SK-N-SH (cell line): ENCODE measurements around the gene LCE1C. TPM values are rescaled to one million over a fixed set of nuclear protein-coding genes. Genes with fewer than 3 reads are reported as not detected.

ENCODE experiments used
- CTCF ChIA-PET: fragments of 300-600, 350-600 bp; formaldehyde crosslinking; extraction: SDS; loops from one replicate; lab custom pipeline; 2021; lab: Yijun Ruan, JAX
- POLR2A ChIA-PET: fragments of 350-600 bp; sonication (Branson Sonifier 250); formaldehyde crosslinking; extraction: SDS; loops from one replicate; lab custom pipeline; 2020; ENCODE audit warnings: antibody characterized with exemption, inconsistent platforms; lab: Yijun Ruan, JAX
- DNase-seq: peaks from one replicate; pipeline ENCODE4 v3.0.0; 2012
- H2AFZ ChIP-seq: fragments of 200-600 bp; sonication (generic); 2 replicates; pipeline ENCODE4 v1.8.1; 2016; ENCODE audit warnings: antibody characterized with exemption, mild to moderate bottlenecking, low read depth
- H3F3A ChIP-seq: fragments of 200-600 bp; sonication (generic); replicated peaks from 2 replicates; pipeline ENCODE3; 2016; ENCODE audit warnings: antibody characterized with exemption, mild to moderate bottlenecking; ENCODE audit not compliant: insufficient read depth
- H3K27ac ChIP-seq, 2 experiments: fragments of 200-500 bp in 1 of 2; fragments of 200-600 bp in 1 of 2; sonication (Bioruptor generic) in 1 of 2; sonication (generic), shearing (Covaris generic) in 1 of 2; 2 replicates each; pipeline versions ENCODE4 v1.5.1 to v1.6.1; 2014 to 2016; ENCODE audit warnings: low read depth in 2 of 2, inconsistent platforms in 1 of 2, low read length in 1 of 2, mild to moderate bottlenecking in 1 of 2, mixed read lengths in 1 of 2
- H3K27me3 ChIP-seq: fragments of 200-600 bp; sonication (generic), shearing (Covaris generic); 2 replicates; pipeline ENCODE4 v1.6.1; 2016; ENCODE audit warnings: mixed run types; ENCODE audit not compliant: insufficient read depth
- H3K36me3 ChIP-seq, 2 experiments: fragments of 200-500 bp in 1 of 2; fragments of 200-600 bp in 1 of 2; sonication (Bioruptor generic) in 1 of 2; sonication (generic) in 1 of 2; replicated peaks in 1 of 2; 2 replicates each; pipeline versions ENCODE3 to v1.5.1; 2014 to 2016; ENCODE audit warnings: low read length in 1 of 2, mild to moderate bottlenecking in 1 of 2; ENCODE audit not compliant: insufficient read depth in 2 of 2, control insufficient read depth in 1 of 2
- H3K4me1 ChIP-seq, 2 experiments: fragments of 200-500 bp in 1 of 2; fragments of 200-600 bp in 1 of 2; sonication (Bioruptor generic) in 1 of 2; sonication (generic), shearing (Covaris generic) in 1 of 2; 2 replicates each; pipeline versions ENCODE4 v1.5.1 to v1.6.1; 2014 to 2016; ENCODE audit warnings: low read depth in 1 of 2, low read length in 1 of 2, mixed run types in 1 of 2; ENCODE audit not compliant: insufficient read depth in 2 of 2, control insufficient read depth in 1 of 2
- H3K4me2 ChIP-seq: fragments of 200-600 bp; sonication (generic), shearing (Covaris generic); 2 replicates; pipeline ENCODE4 v1.6.1; 2017; ENCODE audit warnings: mixed run types
- H3K4me3 ChIP-seq, 2 experiments: fragments of 200-500 bp in 1 of 2; fragments of 200-600 bp in 1 of 2; sonication (Bioruptor generic) in 1 of 2; sonication (generic), shearing (Covaris generic) in 1 of 2; 2 replicates each; pipeline versions ENCODE4 v1.5.1 to v1.8.1; 2014 to 2016; ENCODE audit warnings: low read depth in 2 of 2, inconsistent platforms in 1 of 2, low read length in 1 of 2, mild to moderate bottlenecking in 1 of 2, mixed read lengths in 1 of 2, moderate library complexity in 1 of 2
- H3K79me2 ChIP-seq: fragments of 200-600 bp; sonication (generic); 2 replicates; pipeline ENCODE4 v1.8.1; 2017; ENCODE audit warnings: mild to moderate bottlenecking; ENCODE audit not compliant: insufficient read depth
- H3K9ac ChIP-seq: fragments of 200-600 bp; sonication (generic); 2 replicates; pipeline ENCODE4 v1.6.1; 2017; ENCODE audit warnings: mixed run types
- H3K9me2 ChIP-seq: fragments of 200-600 bp; sonication (generic); 2 replicates; pipeline ENCODE4 v1.6.1; 2017; ENCODE audit warnings: mixed run types
- H3K9me3 ChIP-seq: fragments of 200-600 bp; sonication (generic); 2 replicates; pipeline ENCODE4 v1.6.1; 2017; ENCODE audit warnings: mixed run types, mild to moderate bottlenecking, moderate library complexity
- H4K20me1 ChIP-seq: fragments of 200-600 bp; sonication (generic); 2 replicates; pipeline ENCODE4 v1.6.1; 2017; ENCODE audit warnings: mild to moderate bottlenecking, mixed run types; ENCODE audit not compliant: insufficient read depth
- ELF1 ChIP-seq: IDR thresholded peaks from 2 replicates; pipeline ENCODE4 v1.4.0; 2012
- EP300 ChIP-seq, 2 experiments: IDR thresholded peaks; 2 replicates each; pipeline versions ENCODE4 v1.4.0 to v1.6.1; 2012; ENCODE audit warnings: borderline replicate concordance in 1 of 2, low read depth in 1 of 2, low read length in 1 of 2
- EZH2phosphoT487 ChIP-seq: fragments of 200-600 bp; sonication (generic); IDR thresholded peaks from 2 replicates; pipeline ENCODE4 v1.6.1; 2017; ENCODE audit warnings: low read depth, mixed run types, mild to moderate bottlenecking, antibody characterized with exemption, moderate library complexity, borderline replicate concordance
- GATA2 ChIP-seq: sonication (generic); formaldehyde crosslinking; IDR thresholded peaks from 2 replicates; pipeline ENCODE4 v1.5.0; 2020; ENCODE audit warnings: mild to moderate bottlenecking, missing genetic modification reagents
- MEF2A ChIP-seq: IDR thresholded peaks from 2 replicates; pipeline ENCODE4 v1.4.0; 2012; ENCODE audit warnings: low read depth, borderline replicate concordance
- NRF1 ChIP-seq: IDR thresholded peaks from 2 replicates; pipeline ENCODE4 v1.6.1; 2012; ENCODE audit warnings: low read depth, mild to moderate bottlenecking, low read length
- RAD21 ChIP-seq: IDR thresholded peaks from 2 replicates; pipeline ENCODE4 v1.6.1; 2012; ENCODE audit warnings: mild to moderate bottlenecking, low read length
- RCOR1 ChIP-seq: fragments of 150-350 bp; IDR thresholded peaks from 2 replicates; pipeline ENCODE4 v1.6.1; 2017; ENCODE audit warnings: antibody characterized with exemption, low read length
- SIN3A ChIP-seq: IDR thresholded peaks from 2 replicates; pipeline ENCODE4 v1.6.1; 2012; ENCODE audit warnings: low read depth, mild to moderate bottlenecking, low read length, moderate library complexity, borderline replicate concordance
- TCF12 ChIP-seq: IDR thresholded peaks from 2 replicates; pipeline ENCODE4 v1.4.0; 2012
- TEAD4 ChIP-seq: IDR thresholded peaks from 2 replicates; pipeline ENCODE4 v1.4.0; 2012; ENCODE audit warnings: mild to moderate bottlenecking, borderline replicate concordance; ENCODE audit not compliant: insufficient read depth
- WGBS: methylation state at CpG from one replicate; pipeline ENCODE4 v1.1.6; 2017; ENCODE audit warnings: low lambda C conversion rate; 5-methylcytosine and 5-hydroxymethylcytosine counted together
- polyA plus RNA-seq, 3 experiments: library from polyadenylated mRNA; depleted of rRNA; stranded (reverse); fragments of >200 nt; gene quantifications; 2 replicates each; pipeline ENCODE4 v1.2.3, GENCODE V29; 2012
- TF ChIP-seq, protein P1 (sequence below): IDR thresholded peaks from 2 replicates; pipeline ENCODE4 v1.4.0; 2012; ENCODE audit warnings: low read depth
- TF ChIP-seq, protein P2 (sequence below): IDR thresholded peaks from 2 replicates; pipeline ENCODE4; 2012
- TF ChIP-seq, protein P3 (sequence below): fragments of 200-600 bp; sonication (generic); IDR thresholded peaks from 2 replicates; pipeline ENCODE4 v1.6.1; 2017; ENCODE audit warnings: antibody characterized with exemption, mild to moderate bottlenecking, moderate library complexity

Gene LCE1C
- polyA plus RNA-seq, 1 of the 3 experiments (the other 2 are of a cell fraction) = not detected

DNA sequence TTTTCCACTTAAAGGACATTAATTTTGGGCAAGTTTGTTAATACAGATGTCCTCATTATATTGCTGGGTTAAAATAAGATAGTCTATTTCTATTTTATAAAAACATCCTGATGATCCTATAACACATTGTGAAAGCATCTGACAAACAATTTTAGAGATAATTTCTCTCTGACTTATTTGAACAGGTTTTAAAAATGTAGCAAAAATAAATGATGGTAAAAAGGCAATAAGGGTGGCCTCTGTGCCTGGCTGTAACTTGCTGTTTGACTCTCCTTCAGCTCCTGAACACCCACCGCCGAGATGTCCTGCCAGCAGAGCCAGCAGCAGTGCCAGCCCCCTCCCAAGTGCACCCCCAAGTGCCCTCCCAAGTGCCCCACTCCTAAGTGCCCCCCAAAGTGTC lies 20.7 kb upstream of the LCE1C start, which contains the start of gene LCE1A:
Gene LCE1A (plus strand): TSS at position 301 of the 400 bp plus-strand sequence. CDS start 0 bp downstream, at position 301.
- Histone ChIP-seq H3K9me3 (no peaks in the 10 kb centered on the region), H3K4me2 (no peak within 1 kb of the TSS), H3K9ac (no peak within 1 kb of the TSS), H4K20me1 (no peaks in the 10 kb centered on the region), H3F3A (no peaks in the 10 kb centered on the region), H3K79me2 (no peaks in the 10 kb centered on the region), H2AFZ (no peak within 1 kb of the TSS), H3K4me3 (no peak within 1 kb of the TSS), H3K27ac (no peak within 1 kb of the TSS), H3K27me3 (peaks cover 7% of the 10 kb centered on the region; the same call in 1 of the 2 replicates), H3K4me1 (no peaks in the 10 kb centered on the region; a peak in 1 of 4 replicates), H3K9me2 (no peaks in the 10 kb centered on the region), H3K36me3 (no peaks in the 10 kb centered on the region)
- POLR2A ChIA-PET = no interaction called here
- TF ChIP-seq EP300 (IDR thresholded peaks at IDR 0.05; ENCODE audit: borderline replicate concordance in 1 of 2, low read depth in 1 of 2, low read length in 1 of 2) = no peak
- TF ChIP-seq EZH2phosphoT487 = no peak
- TF ChIP-seq TCF12 = no peak
- no peak for TF ChIP-seq MEF2A
- TF ChIP-seq, protein P1, sequence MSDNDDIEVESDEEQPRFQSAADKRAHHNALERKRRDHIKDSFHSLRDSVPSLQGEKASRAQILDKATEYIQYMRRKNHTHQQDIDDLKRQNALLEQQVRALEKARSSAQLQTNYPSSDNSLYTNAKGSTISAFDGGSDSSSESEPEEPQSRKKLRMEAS = no peak
- TF ChIP-seq, protein P2, sequence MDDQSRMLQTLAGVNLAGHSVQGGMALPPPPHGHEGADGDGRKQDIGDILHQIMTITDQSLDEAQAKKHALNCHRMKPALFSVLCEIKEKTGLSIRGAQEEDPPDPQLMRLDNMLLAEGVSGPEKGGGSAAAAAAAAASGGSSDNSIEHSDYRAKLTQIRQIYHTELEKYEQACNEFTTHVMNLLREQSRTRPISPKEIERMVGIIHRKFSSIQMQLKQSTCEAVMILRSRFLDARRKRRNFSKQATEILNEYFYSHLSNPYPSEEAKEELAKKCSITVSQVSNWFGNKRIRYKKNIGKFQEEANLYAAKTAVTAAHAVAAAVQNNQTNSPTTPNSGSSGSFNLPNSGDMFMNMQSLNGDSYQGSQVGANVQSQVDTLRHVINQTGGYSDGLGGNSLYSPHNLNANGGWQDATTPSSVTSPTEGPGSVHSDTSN = no peak
- no peak for TF ChIP-seq RCOR1
- DNase-seq = no peak
- CTCF ChIA-PET = no interaction called here
- WGBS = 0% methylated on average over 2 of the region's 2 CpGs

DNA sequence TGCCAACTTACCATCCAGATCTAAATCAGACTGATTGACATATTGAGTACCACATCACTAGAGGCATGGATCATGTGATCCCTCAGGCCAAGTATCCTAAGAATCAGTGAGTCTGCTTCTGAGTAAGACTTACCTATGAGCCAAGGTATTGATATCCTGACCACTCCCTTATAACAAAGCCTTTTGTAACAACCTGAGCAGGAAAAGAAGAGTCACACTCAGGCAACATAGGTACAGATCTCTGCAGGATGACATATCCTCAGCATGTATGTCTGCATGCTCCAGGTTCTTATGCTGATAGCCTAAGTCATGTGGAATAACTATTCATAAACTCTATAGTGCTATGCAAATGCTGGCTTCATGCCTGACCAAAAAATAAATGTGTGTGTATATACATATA lies 18.5 kb upstream of the LCE1C start:
- H4K20me1 ChIP-seq = no peaks in the 10 kb centered on the region
- no peak overlapping the region for H3K4me3 ChIP-seq
- TF ChIP-seq SIN3A (no peak), RAD21 (no peak), NRF1 (no peak), TEAD4 (no peak), MEF2A (no peak), ELF1 (no peak), RCOR1 (no peak), GATA2 (CRISPR knock-in tag) (no peak)
- TF ChIP-seq, protein P3, sequence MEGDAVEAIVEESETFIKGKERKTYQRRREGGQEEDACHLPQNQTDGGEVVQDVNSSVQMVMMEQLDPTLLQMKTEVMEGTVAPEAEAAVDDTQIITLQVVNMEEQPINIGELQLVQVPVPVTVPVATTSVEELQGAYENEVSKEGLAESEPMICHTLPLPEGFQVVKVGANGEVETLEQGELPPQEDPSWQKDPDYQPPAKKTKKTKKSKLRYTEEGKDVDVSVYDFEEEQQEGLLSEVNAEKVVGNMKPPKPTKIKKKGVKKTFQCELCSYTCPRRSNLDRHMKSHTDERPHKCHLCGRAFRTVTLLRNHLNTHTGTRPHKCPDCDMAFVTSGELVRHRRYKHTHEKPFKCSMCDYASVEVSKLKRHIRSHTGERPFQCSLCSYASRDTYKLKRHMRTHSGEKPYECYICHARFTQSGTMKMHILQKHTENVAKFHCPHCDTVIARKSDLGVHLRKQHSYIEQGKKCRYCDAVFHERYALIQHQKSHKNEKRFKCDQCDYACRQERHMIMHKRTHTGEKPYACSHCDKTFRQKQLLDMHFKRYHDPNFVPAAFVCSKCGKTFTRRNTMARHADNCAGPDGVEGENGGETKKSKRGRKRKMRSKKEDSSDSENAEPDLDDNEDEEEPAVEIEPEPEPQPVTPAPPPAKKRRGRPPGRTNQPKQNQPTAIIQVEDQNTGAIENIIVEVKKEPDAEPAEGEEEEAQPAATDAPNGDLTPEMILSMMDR = no peak
- H3K79me2 ChIP-seq = no peaks in the 10 kb centered on the region
- H3K4me1 ChIP-seq = no peaks in the 10 kb centered on the region; a peak in 1 of 4 replicates
- no peak overlapping the region for H2AFZ ChIP-seq
- no peak for DNase-seq
- H3K27ac ChIP-seq = no peak overlapping the region
- H3K9me3 ChIP-seq = no peaks in the 10 kb centered on the region
- H3K4me2 ChIP-seq = no peak overlapping the region
- no peaks in the 10 kb centered on the region for H3F3A ChIP-seq
- POLR2A ChIA-PET = no interaction called here
- no peaks in the 10 kb centered on the region for H3K9me2 ChIP-seq
- H3K36me3 ChIP-seq = no peaks in the 10 kb centered on the region
- H3K9ac ChIP-seq = no peak overlapping the region
- H3K27me3 ChIP-seq = peaks cover 7% of the 10 kb centered on the region; the same call in 1 of the 2 replicates
- CTCF ChIA-PET = no interaction called here
